ENCODE measurements around the gene RPP25L.

RPP25L gene

DNA sequence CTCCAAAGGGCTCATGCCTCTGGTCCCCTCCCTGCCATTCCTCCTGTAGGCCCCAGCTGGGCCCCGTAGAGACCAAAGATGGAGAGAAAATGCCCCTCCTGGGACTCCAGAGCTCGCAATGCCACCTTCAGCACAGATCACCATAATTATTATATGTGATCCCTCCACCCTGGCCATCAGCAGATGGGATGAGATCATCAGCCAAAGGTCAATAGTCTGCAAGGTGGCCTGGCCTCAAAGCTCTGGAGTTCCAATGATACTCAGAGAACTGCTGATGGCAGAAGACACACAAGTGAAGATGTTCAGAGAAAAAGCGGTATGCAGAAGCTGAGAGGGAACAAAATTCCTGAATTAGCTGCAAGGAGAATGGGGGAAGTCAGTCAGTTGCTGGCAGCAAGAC lies 5.0 kb downstream of the RPP25L start:
- no peak for TF ChIP-seq RAD21 (IDR thresholded peaks at IDR 0.05; ENCODE audit: low read depth)
- no peak for TF ChIP-seq ZBTB7A (IDR thresholded peaks at IDR 0.05; ENCODE audit: low read depth)
- no peak for TF ChIP-seq TAF1 (IDR thresholded peaks at IDR 0.05; ENCODE audit: low read depth)
- TF ChIP-seq EGR1 (IDR thresholded peaks at IDR 0.05), result no peak
- TF ChIP-seq TCF12 (IDR thresholded peaks at IDR 0.05; ENCODE audit: low read depth), result no peak
- TF ChIP-seq, protein P1, sequence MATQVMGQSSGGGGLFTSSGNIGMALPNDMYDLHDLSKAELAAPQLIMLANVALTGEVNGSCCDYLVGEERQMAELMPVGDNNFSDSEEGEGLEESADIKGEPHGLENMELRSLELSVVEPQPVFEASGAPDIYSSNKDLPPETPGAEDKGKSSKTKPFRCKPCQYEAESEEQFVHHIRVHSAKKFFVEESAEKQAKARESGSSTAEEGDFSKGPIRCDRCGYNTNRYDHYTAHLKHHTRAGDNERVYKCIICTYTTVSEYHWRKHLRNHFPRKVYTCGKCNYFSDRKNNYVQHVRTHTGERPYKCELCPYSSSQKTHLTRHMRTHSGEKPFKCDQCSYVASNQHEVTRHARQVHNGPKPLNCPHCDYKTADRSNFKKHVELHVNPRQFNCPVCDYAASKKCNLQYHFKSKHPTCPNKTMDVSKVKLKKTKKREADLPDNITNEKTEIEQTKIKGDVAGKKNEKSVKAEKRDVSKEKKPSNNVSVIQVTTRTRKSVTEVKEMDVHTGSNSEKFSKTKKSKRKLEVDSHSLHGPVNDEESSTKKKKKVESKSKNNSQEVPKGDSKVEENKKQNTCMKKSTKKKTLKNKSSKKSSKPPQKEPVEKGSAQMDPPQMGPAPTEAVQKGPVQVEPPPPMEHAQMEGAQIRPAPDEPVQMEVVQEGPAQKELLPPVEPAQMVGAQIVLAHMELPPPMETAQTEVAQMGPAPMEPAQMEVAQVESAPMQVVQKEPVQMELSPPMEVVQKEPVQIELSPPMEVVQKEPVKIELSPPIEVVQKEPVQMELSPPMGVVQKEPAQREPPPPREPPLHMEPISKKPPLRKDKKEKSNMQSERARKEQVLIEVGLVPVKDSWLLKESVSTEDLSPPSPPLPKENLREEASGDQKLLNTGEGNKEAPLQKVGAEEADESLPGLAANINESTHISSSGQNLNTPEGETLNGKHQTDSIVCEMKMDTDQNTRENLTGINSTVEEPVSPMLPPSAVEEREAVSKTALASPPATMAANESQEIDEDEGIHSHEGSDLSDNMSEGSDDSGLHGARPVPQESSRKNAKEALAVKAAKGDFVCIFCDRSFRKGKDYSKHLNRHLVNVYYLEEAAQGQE (IDR thresholded peaks at IDR 0.05; ENCODE audit: low read depth), result no peak
- no peak for TF ChIP-seq YY1 (IDR thresholded peaks at IDR 0.05; ENCODE audit: low read depth)

DNA sequence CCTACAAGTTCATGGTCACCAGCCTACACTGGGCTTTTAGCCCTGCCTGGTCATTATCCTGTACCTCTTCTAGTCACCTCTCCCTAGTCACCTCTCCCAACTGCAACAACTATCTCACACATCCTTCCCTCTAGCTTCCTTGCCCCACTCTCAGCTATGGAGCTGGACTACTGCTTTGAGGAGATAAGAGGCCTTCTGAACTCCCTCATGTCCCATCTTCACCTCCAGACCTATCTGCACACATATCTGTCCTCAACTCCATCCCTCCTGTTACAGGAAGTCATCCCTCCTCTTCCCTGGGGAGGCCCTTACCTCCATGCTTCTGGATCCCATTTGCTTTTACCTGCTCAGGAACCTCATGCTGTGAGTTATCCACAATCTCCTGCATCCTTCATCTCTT lies 5.7 kb downstream of the RPP25L start:
- TF ChIP-seq, protein P2, sequence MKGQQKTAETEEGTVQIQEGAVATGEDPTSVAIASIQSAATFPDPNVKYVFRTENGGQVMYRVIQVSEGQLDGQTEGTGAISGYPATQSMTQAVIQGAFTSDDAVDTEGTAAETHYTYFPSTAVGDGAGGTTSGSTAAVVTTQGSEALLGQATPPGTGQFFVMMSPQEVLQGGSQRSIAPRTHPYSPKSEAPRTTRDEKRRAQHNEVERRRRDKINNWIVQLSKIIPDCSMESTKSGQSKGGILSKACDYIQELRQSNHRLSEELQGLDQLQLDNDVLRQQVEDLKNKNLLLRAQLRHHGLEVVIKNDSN (IDR thresholded peaks at IDR 0.05), result no peak
- no peak for TF ChIP-seq TAF1 (IDR thresholded peaks at IDR 0.05; ENCODE audit: low read depth)
- TF ChIP-seq EP300 (IDR thresholded peaks at IDR 0.05; ENCODE audit: borderline replicate concordance), result no peak
- no peak for TF ChIP-seq YY1 (IDR thresholded peaks at IDR 0.05; ENCODE audit: low read depth)

DNA sequence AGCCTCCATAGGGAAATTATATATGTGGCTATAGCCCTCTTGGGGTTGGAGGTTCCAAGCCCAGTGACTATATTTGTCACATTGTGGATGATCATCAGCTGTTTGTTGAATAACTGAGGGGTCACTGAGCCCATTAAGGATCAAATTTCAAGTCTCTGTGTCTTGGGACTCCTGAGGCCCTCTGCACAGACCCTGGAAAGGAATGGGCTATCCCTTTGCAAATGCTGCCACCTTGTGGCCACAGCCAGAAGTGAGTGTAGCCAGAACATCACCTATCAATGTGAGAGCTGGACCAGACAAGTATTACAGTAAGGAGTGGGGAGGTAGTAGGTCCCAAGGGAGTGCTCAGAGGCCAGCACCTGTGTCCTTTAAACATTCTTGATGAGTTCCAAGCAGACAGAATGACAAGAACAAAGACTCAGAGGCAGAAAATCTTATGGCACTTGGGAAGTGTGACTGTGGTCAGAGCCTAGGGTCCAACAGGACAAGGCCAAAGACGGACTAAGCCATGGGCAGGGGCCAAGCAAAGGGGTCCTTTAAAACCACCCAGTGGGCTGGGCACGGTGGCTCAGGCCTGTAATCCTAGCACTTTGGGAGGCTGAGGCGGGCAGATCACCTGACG lies 8.2 kb downstream of the RPP25L start:
- TF ChIP-seq NFIC (IDR thresholded peaks at IDR 0.05) (no peak), RAD21 (IDR thresholded peaks at IDR 0.05; ENCODE audit: low read depth) (peak; percentile 98)

DNA sequence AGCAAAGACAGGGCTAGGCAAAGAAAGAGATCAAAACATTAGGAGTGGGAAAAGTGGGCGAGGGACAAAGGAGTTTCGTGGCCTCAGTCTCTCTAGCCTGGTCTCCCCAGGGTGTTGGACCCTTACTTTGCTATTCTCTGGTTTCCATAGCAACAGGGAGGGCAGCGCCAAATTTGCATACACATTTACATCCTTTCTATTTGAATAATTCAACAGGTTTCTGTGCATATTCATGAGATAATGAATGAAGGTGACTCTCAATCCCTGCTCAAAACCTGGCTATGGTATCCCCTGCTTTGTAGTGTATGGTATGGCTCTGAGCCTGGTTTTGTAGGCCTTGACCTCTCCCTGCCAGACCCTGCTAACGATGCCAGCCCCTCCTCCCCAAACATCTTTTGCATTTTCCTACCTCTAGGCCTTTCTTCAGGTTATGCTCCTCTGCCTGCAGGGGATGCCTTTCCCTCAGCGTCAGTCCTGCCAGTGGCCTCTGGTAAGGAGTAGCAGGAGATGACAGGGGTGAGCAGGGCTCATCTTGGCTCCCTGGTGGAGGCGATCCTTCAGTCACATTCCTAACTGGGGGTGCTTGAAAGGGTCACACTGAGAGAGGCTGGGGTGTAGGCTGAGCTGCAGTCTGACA lies 9.8 kb downstream of the RPP25L start:
- TF ChIP-seq YY1 (IDR thresholded peaks at IDR 0.05; ENCODE audit: low read depth), result no peak
- no peak for TF ChIP-seq EGR1 (IDR thresholded peaks at IDR 0.05)
- TF ChIP-seq FOXM1 (IDR thresholded peaks at IDR 0.05; ENCODE audit: borderline replicate concordance, low read depth), result no peak
- TF ChIP-seq, protein P2 (IDR thresholded peaks at IDR 0.05), result no peak
- no peak for TF ChIP-seq TCF12 (IDR thresholded peaks at IDR 0.05; ENCODE audit: low read depth)
- no peak for TF ChIP-seq TAF1 (IDR thresholded peaks at IDR 0.05; ENCODE audit: low read depth)
- no peak for TF ChIP-seq CEBPB (IDR thresholded peaks at IDR 0.05)
- no peak for TF ChIP-seq RAD21 (IDR thresholded peaks at IDR 0.05; ENCODE audit: low read depth)
- TF ChIP-seq EP300 (IDR thresholded peaks at IDR 0.05; ENCODE audit: borderline replicate concordance), result no peak
- TF ChIP-seq ZBTB7A (IDR thresholded peaks at IDR 0.05; ENCODE audit: low read depth), result no peak
- no peak for TF ChIP-seq CREB1 (IDR thresholded peaks at IDR 0.05; ENCODE audit: low read depth)
- TF ChIP-seq, protein P3, sequence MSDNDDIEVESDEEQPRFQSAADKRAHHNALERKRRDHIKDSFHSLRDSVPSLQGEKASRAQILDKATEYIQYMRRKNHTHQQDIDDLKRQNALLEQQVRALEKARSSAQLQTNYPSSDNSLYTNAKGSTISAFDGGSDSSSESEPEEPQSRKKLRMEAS (IDR thresholded peaks at IDR 0.05), result no peak

DNA sequence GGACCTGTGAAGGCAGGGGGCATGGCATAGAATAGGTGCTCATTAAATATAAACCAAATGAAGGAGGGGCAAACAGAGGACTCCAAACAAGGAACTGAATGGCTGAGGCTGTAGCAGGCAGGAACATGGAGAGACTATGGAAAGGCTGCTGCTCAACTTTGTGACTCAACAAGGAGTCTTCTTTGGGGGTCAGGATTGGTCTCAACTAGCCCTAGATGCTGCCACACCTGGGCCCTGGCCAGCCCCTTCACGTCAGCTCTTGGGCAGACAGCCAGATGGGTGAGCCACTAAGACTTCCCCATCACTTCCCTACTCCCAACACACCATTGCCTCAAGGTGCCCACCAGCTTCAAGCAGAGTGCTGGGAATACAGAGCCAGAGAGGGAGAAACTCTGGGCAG lies 11.0 kb downstream of the RPP25L start:
- TF ChIP-seq, protein P2 (IDR thresholded peaks at IDR 0.05), result no peak
- no peak for TF ChIP-seq CEBPB (IDR thresholded peaks at IDR 0.05)
- TF ChIP-seq FOXM1 (IDR thresholded peaks at IDR 0.05; ENCODE audit: borderline replicate concordance, low read depth), result no peak
- TF ChIP-seq YY1 (IDR thresholded peaks at IDR 0.05; ENCODE audit: low read depth), result no peak
- TF ChIP-seq EGR1 (IDR thresholded peaks at IDR 0.05), result no peak
- no peak for TF ChIP-seq EP300 (IDR thresholded peaks at IDR 0.05; ENCODE audit: borderline replicate concordance)
- TF ChIP-seq, protein P3 (IDR thresholded peaks at IDR 0.05), result no peak
- no peak for TF ChIP-seq TEAD4 (IDR thresholded peaks at IDR 0.05)
- no peak for TF ChIP-seq NFIC (IDR thresholded peaks at IDR 0.05)
- TF ChIP-seq RAD21 (IDR thresholded peaks at IDR 0.05; ENCODE audit: low read depth), result no peak

DNA sequence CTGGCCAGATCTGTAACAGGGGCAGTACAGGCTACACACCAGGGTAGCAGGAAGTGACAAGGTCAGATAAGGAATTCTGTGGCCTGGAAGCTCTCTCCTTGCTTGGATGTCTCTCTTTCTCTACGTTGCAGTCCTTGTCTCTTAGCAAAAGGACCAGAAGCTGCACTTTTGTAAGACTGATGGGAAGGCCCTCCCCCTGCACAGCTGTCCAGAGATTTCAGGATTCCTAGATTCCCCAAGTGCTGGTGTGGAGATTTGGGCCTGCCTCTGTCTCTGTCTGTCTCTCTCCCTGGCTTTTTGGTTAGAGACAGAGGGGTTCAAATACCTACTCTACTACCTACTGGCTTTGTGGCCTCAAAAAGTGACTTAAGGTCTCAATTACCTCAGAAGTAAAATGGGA lies 12.4 kb downstream of the RPP25L start:
- TF ChIP-seq EP300 (IDR thresholded peaks at IDR 0.05; ENCODE audit: borderline replicate concordance), result no peak
- TF ChIP-seq, protein P1 (IDR thresholded peaks at IDR 0.05; ENCODE audit: low read depth), result no peak
- TF ChIP-seq, protein P3 (IDR thresholded peaks at IDR 0.05), result no peak
- no peak for TF ChIP-seq ZBTB7A (IDR thresholded peaks at IDR 0.05; ENCODE audit: low read depth)
- no peak for TF ChIP-seq CREB1 (IDR thresholded peaks at IDR 0.05; ENCODE audit: low read depth)
- no peak for TF ChIP-seq RAD21 (IDR thresholded peaks at IDR 0.05; ENCODE audit: low read depth)
- TF ChIP-seq TAF1 (IDR thresholded peaks at IDR 0.05; ENCODE audit: low read depth), result no peak
- no peak for TF ChIP-seq FOXM1 (IDR thresholded peaks at IDR 0.05; ENCODE audit: borderline replicate concordance, low read depth)
- TF ChIP-seq YY1 (IDR thresholded peaks at IDR 0.05; ENCODE audit: low read depth), result no peak
- TF ChIP-seq TEAD4 (IDR thresholded peaks at IDR 0.05), result no peak
- TF ChIP-seq TCF12 (IDR thresholded peaks at IDR 0.05; ENCODE audit: low read depth), result no peak

All from Ishikawa (cell line).